DND-41 (cell line): ENCODE measurements around the gene KCNMA1.

ENCODE experiments used
- ATAC-seq: fragments of 200-7000 bp; cut with Tn5 transposase; 3 replicates; pipeline ENCODE4 v1.9.1; 2021; ENCODE audit warnings: low read depth; ENCODE audit not compliant: insufficient read depth
- DNase-seq: peaks from one replicate; pipeline ENCODE4 v3.0.0-alpha.2; 2020
- H2AFZ ChIP-seq: 2 replicates; pipeline ENCODE4 v1.6.0; 2012; ENCODE audit warnings: low read depth, low read length
- H3K27ac ChIP-seq: 2 replicates; pipeline ENCODE4 v1.5.1; 2012; ENCODE audit warnings: low read length, inconsistent platforms
- H3K27me3 ChIP-seq: fragments of 200-600 bp; sonication (generic); 2 replicates; pipeline ENCODE4 v1.6.0; 2012; ENCODE audit warnings: low read length, mild to moderate bottlenecking, inconsistent platforms; ENCODE audit not compliant: insufficient read depth, poor library complexity
- H3K36me3 ChIP-seq: 2 replicates; pipeline ENCODE4 v1.5.1; 2012; ENCODE audit warnings: low read length, inconsistent platforms; ENCODE audit not compliant: insufficient read depth
- H3K4me1 ChIP-seq: 2 replicates; pipeline ENCODE4 v1.5.1; 2012; ENCODE audit warnings: mild to moderate bottlenecking, low read length; ENCODE audit not compliant: insufficient read depth
- H3K4me2 ChIP-seq: 2 replicates; pipeline ENCODE4 v1.6.0; 2012; ENCODE audit warnings: mild to moderate bottlenecking, moderate library complexity, low read length, inconsistent platforms; ENCODE audit not compliant: insufficient read depth
- H3K4me3 ChIP-seq, 2 experiments: fragments of 200-600 bp in 1 of 2; shearing (Covaris generic) in 1 of 2; 2 replicates each; pipeline ENCODE4 v1.5.1; 2012 to 2016; ENCODE audit warnings: inconsistent platforms in 2 of 2, low read length in 2 of 2, mild to moderate bottlenecking in 2 of 2, low read depth in 1 of 2, moderate library complexity in 1 of 2
- H3K79me2 ChIP-seq: 2 replicates; pipeline ENCODE4 v1.6.0; 2012; ENCODE audit warnings: low read length, inconsistent platforms; ENCODE audit not compliant: insufficient read depth
- H3K9ac ChIP-seq: 2 replicates; pipeline ENCODE4 v1.6.0; 2012; ENCODE audit warnings: low read depth, mild to moderate bottlenecking, inconsistent platforms, low read length, moderate library complexity
- H3K9me3 ChIP-seq: 2 replicates; pipeline ENCODE4 v1.5.1; 2012; ENCODE audit warnings: low read length, moderate library complexity, mild to moderate bottlenecking, inconsistent platforms; ENCODE audit not compliant: insufficient read depth, severe bottlenecking
- H4K20me1 ChIP-seq: 2 replicates; pipeline ENCODE4 v1.6.0; 2012; ENCODE audit warnings: low read length; ENCODE audit not compliant: insufficient read depth
- EZH2 ChIP-seq: IDR thresholded peaks from 3 replicates; pipeline ENCODE4 v1.6.1; 2012; ENCODE audit warnings: borderline replicate concordance, low read depth, mild to moderate bottlenecking, moderate library complexity, low read length, inconsistent platforms; ENCODE audit not compliant: severe bottlenecking
- TF ChIP-seq, protein P1 (sequence below): IDR thresholded peaks from 2 replicates; pipeline ENCODE4 v1.5.1; 2012; ENCODE audit warnings: borderline replicate concordance, low read length, moderate library complexity, mild to moderate bottlenecking; ENCODE audit not compliant: poor library complexity, severe bottlenecking; ENCODE audit errors: extremely low read depth

Gene KCNMA1

GRCh38 chr10:77332256-77332655, 305.4 kb downstream of the KCNMA1 start:
- Histone ChIP-seq H3K4me2 (no peak overlapping the region), H3K4me1 (no peaks in the 10 kb centered on the region), H4K20me1 (no peaks in the 10 kb centered on the region), H3K79me2 (no peaks in the 10 kb centered on the region), H3K9me3 (no peaks in the 10 kb centered on the region), H3K4me3 (no peak overlapping the region), H3K36me3 (no peaks in the 10 kb centered on the region), H3K27ac (no peak overlapping the region), H2AFZ (no peak overlapping the region), H3K27me3 (no peaks in the 10 kb centered on the region), H3K9ac (no peak overlapping the region)
- TF ChIP-seq, protein P1, sequence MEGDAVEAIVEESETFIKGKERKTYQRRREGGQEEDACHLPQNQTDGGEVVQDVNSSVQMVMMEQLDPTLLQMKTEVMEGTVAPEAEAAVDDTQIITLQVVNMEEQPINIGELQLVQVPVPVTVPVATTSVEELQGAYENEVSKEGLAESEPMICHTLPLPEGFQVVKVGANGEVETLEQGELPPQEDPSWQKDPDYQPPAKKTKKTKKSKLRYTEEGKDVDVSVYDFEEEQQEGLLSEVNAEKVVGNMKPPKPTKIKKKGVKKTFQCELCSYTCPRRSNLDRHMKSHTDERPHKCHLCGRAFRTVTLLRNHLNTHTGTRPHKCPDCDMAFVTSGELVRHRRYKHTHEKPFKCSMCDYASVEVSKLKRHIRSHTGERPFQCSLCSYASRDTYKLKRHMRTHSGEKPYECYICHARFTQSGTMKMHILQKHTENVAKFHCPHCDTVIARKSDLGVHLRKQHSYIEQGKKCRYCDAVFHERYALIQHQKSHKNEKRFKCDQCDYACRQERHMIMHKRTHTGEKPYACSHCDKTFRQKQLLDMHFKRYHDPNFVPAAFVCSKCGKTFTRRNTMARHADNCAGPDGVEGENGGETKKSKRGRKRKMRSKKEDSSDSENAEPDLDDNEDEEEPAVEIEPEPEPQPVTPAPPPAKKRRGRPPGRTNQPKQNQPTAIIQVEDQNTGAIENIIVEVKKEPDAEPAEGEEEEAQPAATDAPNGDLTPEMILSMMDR, result no peak
- no peak for TF ChIP-seq EZH2
- ATAC-seq (no peak), DNase-seq (no peak)

DNA sequence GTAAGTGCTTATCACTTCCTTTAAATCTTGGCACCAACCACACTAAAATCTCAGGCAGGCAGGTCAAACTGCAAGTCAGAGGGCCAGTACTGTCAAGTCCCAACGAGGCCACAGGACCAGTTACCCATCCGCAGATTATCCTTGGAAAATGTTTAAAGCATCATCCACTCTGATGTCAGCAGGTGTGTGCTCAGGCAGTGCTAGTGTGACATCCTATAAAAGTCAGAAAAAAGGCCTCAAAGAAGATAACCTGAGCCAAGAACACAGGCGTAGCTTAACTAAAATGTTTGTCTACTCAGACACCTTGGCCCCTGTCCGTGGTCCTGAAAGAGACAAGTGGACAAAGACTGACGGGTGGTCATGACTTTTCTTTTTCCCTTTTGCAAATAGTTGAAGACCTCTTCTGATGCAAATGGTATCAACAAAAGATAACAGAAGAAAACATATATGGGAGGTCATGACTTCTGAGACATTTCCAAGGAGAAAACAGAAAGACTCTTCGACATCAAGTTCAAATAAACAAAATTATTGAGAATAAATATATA, 309.3 kb downstream of the KCNMA1 start:
- peak; percentile 56 for DNase-seq
- H3K27me3 ChIP-seq, result no peaks in the 10 kb centered on the region
- no peaks in the 10 kb centered on the region for H4K20me1 ChIP-seq
- no peak overlapping the region for H3K27ac ChIP-seq
- no peaks in the 10 kb centered on the region for H3K9me3 ChIP-seq
- H3K9ac ChIP-seq, result no peak overlapping the region
- no peak overlapping the region for H3K4me3 ChIP-seq
- no peaks in the 10 kb centered on the region for H3K4me1 ChIP-seq
- H3K36me3 ChIP-seq, result no peaks in the 10 kb centered on the region
- ATAC-seq, result no peak
- H3K4me2 ChIP-seq, result no peak overlapping the region
- TF ChIP-seq, protein P1, result no peak
- H2AFZ ChIP-seq, result no peak overlapping the region
- H3K79me2 ChIP-seq, result no peaks in the 10 kb centered on the region

- Histone ChIP-seq H2AFZ (no peak overlapping the region), H3K9ac (no peak overlapping the region), H3K4me3 (no peak overlapping the region), H3K9me3 (no peaks in the 10 kb centered on the region), H3K27ac (no peak overlapping the region), H3K79me2 (no peaks in the 10 kb centered on the region), H3K27me3 (peaks cover 3% of the 10 kb centered on the region), H3K4me2 (no peak overlapping the region), H3K36me3 (no peaks in the 10 kb centered on the region), H4K20me1 (no peaks in the 10 kb centered on the region), H3K4me1 (no peaks in the 10 kb centered on the region)
- DNase-seq, result no peak
- no peak for ATAC-seq
- TF ChIP-seq, protein P1, result no peak
- no peak for TF ChIP-seq EZH2
These were observed 312.4 kb downstream of the KCNMA1 start for GRCh38 chr10:77325233-77325537.

- Histone ChIP-seq H4K20me1 (no peaks in the 10 kb centered on the region), H3K36me3 (no peaks in the 10 kb centered on the region), H3K4me2 (no peak overlapping the region), H3K9me3 (no peaks in the 10 kb centered on the region), H3K4me1 (no peaks in the 10 kb centered on the region), H3K27ac (no peak overlapping the region), H3K9ac (no peak overlapping the region), H3K4me3 (no peak overlapping the region), H2AFZ (no peak overlapping the region), H3K79me2 (no peaks in the 10 kb centered on the region), H3K27me3 (peaks cover 3% of the 10 kb centered on the region)
- ATAC-seq, result no peak
- no peak for TF ChIP-seq EZH2
- TF ChIP-seq, protein P1, result no peak
- DNase-seq, result no peak
These were observed 315.8 kb downstream of the KCNMA1 start for GRCh38 chr10:77321838-77322237.
